GM23338 (cell line): ENCODE data around the gene SP100. TPM values are rescaled to one million over a fixed set of nuclear protein-coding genes. Genes with fewer than 3 reads are reported as not detected.

Experiments used
- ATAC-seq: fragments of 200-7000 bp; cut with Tn5 transposase; 3 replicates; pipeline ENCODE4 v1.9.1; 2020
- DNase-seq: peaks from one replicate; pipeline ENCODE4 v3.0.0-alpha.2; 2015; ENCODE audit warnings: low spot score
- H2AFZ ChIP-seq: fragments of 200-600 bp; sonication (generic); 2 replicates; pipeline ENCODE4 v1.8.0; 2016; ENCODE audit warnings: antibody characterized with exemption, mild to moderate bottlenecking, moderate library complexity
- H3F3A ChIP-seq: fragments of 200-600 bp; sonication (generic); replicated peaks from 2 replicates; pipeline ENCODE4 v1.8.0; 2017; ENCODE audit warnings: antibody characterized with exemption, mixed run types, low read depth
- H3K27ac ChIP-seq: fragments of 200-600 bp; sonication (generic); 2 replicates; pipeline ENCODE4 v1.6.1; 2016; ENCODE audit warnings: low read depth
- H3K27me3 ChIP-seq: fragments of 200-600 bp; sonication (generic); 2 replicates; pipeline ENCODE4 v1.8.0; 2016; ENCODE audit warnings: mild to moderate bottlenecking, mixed run types, moderate library complexity; ENCODE audit not compliant: insufficient read depth
- H3K36me3 ChIP-seq: fragments of 200-600 bp; sonication (generic); 2 replicates; pipeline ENCODE4 v1.8.0; 2016; ENCODE audit warnings: mild to moderate bottlenecking; ENCODE audit not compliant: insufficient read depth
- H3K4me1 ChIP-seq: fragments of 200-600 bp; sonication (generic); 2 replicates; pipeline ENCODE4 v1.8.0; 2016; ENCODE audit warnings: mild to moderate bottlenecking, moderate library complexity; ENCODE audit not compliant: insufficient read depth
- H3K4me2 ChIP-seq: fragments of 200-600 bp; sonication (generic); 2 replicates; pipeline ENCODE4 v1.7.1; 2017; ENCODE audit warnings: mixed run types
- H3K4me3 ChIP-seq: fragments of 200-600 bp; sonication (generic); 2 replicates; pipeline ENCODE4 v1.6.1; 2016; ENCODE audit warnings: mixed run types
- H3K79me2 ChIP-seq: fragments of 200-600 bp; sonication (generic); replicated peaks from 2 replicates; pipeline ENCODE4 v1.8.0; 2017; ENCODE audit warnings: mild to moderate bottlenecking; ENCODE audit not compliant: insufficient read depth
- H3K9me2 ChIP-seq: fragments of 200-600 bp; sonication (generic); 2 replicates; pipeline ENCODE4 v1.8.0; 2017; ENCODE audit not compliant: insufficient read depth
- H4K20me1 ChIP-seq: fragments of 200-600 bp; sonication (generic); replicated peaks from 2 replicates; pipeline ENCODE4 v1.8.0; 2017; ENCODE audit warnings: mild to moderate bottlenecking; ENCODE audit not compliant: insufficient read depth
- H3K27ac Mint-ChIP-seq: 2 replicates; pipeline ENCODE4 v1.8.0; 2020; ENCODE audit warnings: inconsistent platforms, mild to moderate bottlenecking, moderate library complexity, mixed read lengths
- H3K27me3 Mint-ChIP-seq: 3 replicates; pipeline ENCODE4 v1.8.0; 2022; ENCODE audit warnings: low read depth, mild to moderate bottlenecking, moderate library complexity, mixed read lengths, inconsistent platforms; ENCODE audit not compliant: insufficient read depth, poor library complexity
- H3K36me3 Mint-ChIP-seq: 3 replicates; pipeline ENCODE4 v1.8.0; 2021; ENCODE audit warnings: low read depth, mild to moderate bottlenecking, inconsistent platforms, moderate library complexity, mixed read lengths
- H3K4me1 Mint-ChIP-seq: 3 replicates; pipeline ENCODE4 v1.8.0; 2020; ENCODE audit warnings: mild to moderate bottlenecking, inconsistent platforms, mixed read lengths
- H3K4me3 Mint-ChIP-seq: 3 replicates; pipeline ENCODE4 v1.8.0; 2021; ENCODE audit warnings: moderate library complexity, mild to moderate bottlenecking, inconsistent platforms, mixed read lengths
- H3K9me3 Mint-ChIP-seq: 3 replicates; pipeline ENCODE4 v1.8.0; 2020; ENCODE audit warnings: moderate library complexity, mild to moderate bottlenecking, inconsistent platforms, mixed read lengths
- CREB1 ChIP-seq: fragments of 250-450 bp; sonication (Bioruptor Pico); IDR thresholded peaks from 2 replicates; pipeline ENCODE4 v1.5.0; 2020; ENCODE audit warnings: low read depth, mild to moderate bottlenecking, moderate library complexity
- CTCF ChIP-seq, 2 experiments: fragments of 200-600 bp in 1 of 2; sonication (generic) in 1 of 2; conservative IDR thresholded peaks; 2 replicates each; pipeline versions ENCODE4 v1.5.1 to v1.6.1; 2016 to 2017; ENCODE audit warnings: antibody characterized with exemption in 2 of 2, low read depth in 2 of 2, mild to moderate bottlenecking in 2 of 2, moderate library complexity in 1 of 2
- EZH2 ChIP-seq: fragments of 200-600 bp; sonication (generic); IDR thresholded peaks from one replicate; pipeline ENCODE4 v1.8.0; 2017; ENCODE audit warnings: antibody characterized with exemption, mild to moderate bottlenecking, low read depth; ENCODE audit not compliant: unreplicated experiment
- EZH2phosphoT487 ChIP-seq: fragments of 200-600 bp; sonication (generic); IDR thresholded peaks from one replicate; pipeline ENCODE4 v1.8.1; 2018; ENCODE audit warnings: antibody characterized with exemption; ENCODE audit not compliant: unreplicated experiment
- JUNB ChIP-seq: IDR thresholded peaks from one replicate; pipeline ENCODE4 v1.6.1; 2016; ENCODE audit warnings: antibody characterized with exemption; ENCODE audit not compliant: unreplicated experiment
- NANOG ChIP-seq: IDR thresholded peaks from 2 replicates; pipeline ENCODE4 v1.6.1; 2016; ENCODE audit warnings: antibody characterized with exemption, borderline replicate concordance
- POLR2AphosphoS5 ChIP-seq: IDR thresholded peaks from 2 replicates; pipeline ENCODE4 v1.6.1; 2016; ENCODE audit warnings: antibody characterized with exemption, low read depth
- STAT1 ChIP-seq: IDR thresholded peaks from one replicate; pipeline ENCODE4 v1.6.1; 2016; ENCODE audit warnings: antibody characterized with exemption; ENCODE audit not compliant: unreplicated experiment
- ZNF114 ChIP-seq: fragments of 250-450 bp; sonication (Bioruptor Pico); IDR thresholded peaks from 2 replicates; pipeline ENCODE4 v1.5.0; 2020; ENCODE audit warnings: mild to moderate bottlenecking, moderate library complexity
- ZNF331 ChIP-seq: fragments of 250-450 bp; sonication (Bioruptor Pico); IDR thresholded peaks from 2 replicates; pipeline ENCODE4 v1.5.0; 2020; ENCODE audit warnings: low read depth, mild to moderate bottlenecking, moderate library complexity
- ZNF462 ChIP-seq: fragments of 250-450 bp; sonication (Bioruptor Pico); IDR thresholded peaks from 2 replicates; pipeline ENCODE4 v1.5.0; 2020; ENCODE audit warnings: mild to moderate bottlenecking, moderate library complexity
- polyA plus RNA-seq: library from polyadenylated mRNA; unstranded; fragments of >200 nt; fragmentation: Nextera tagmentation; extraction: Ambion mirVana; gene quantifications from 2 replicates; pipeline ENCODE4 v1.2.1, GENCODE V29; 2016
- total RNA-seq: library from RNA; depleted of rRNA; stranded (reverse); fragments of >200 nt; shearing (Covaris generic); gene quantifications from 2 replicates; pipeline ENCODE4 v1.2.3, GENCODE V29; 2014
- TF ChIP-seq, protein P1 (sequence below): IDR thresholded peaks from 2 replicates; pipeline ENCODE4 v1.6.1; 2016; ENCODE audit warnings: antibody characterized with exemption
- TF ChIP-seq, protein P2 (sequence below): IDR thresholded peaks from one replicate; pipeline ENCODE4 v1.6.1; 2018; ENCODE audit warnings: antibody characterized with exemption; ENCODE audit not compliant: unreplicated experiment

Gene SP100
- total and polyA plus RNA-seq, 2 experiments from 2014 or later, result 0.44 to 0.73 TPM

- DNase-seq (no peak), ATAC-seq (no peak)
- Histone ChIP-seq H3K79me2 (no peaks in the 10 kb centered on the region), H3K27ac (no peak overlapping the region), H3K4me3 (no peak overlapping the region), H2AFZ (peak overlapping the region; percentile 70; the same call in 1 of the 2 replicates), H3K27me3 (no peaks in the 10 kb centered on the region), H3K36me3 (no peaks in the 10 kb centered on the region), H3K9me2 (0 out of 2 replicates have a peak, but pooled peaks cover 3% of the 10 kb centered on the region), H4K20me1 (no peaks in the 10 kb centered on the region), H3F3A (no peaks in the 10 kb centered on the region), H3K4me2 (no peak overlapping the region; the same call in 1 of the 2 replicates), H3K4me1 (no peaks in the 10 kb centered on the region)
- no peaks in the 10 kb centered on the region; the same call in 1 of the 3 replicates for H3K36me3 Mint-ChIP-seq
- no peaks in the 10 kb centered on the region; the same call in 2 of the 3 replicates for H3K4me1 Mint-ChIP-seq
- no peak overlapping the region for H3K27ac Mint-ChIP-seq
- peaks cover 2% of the 10 kb centered on the region for H3K27me3 Mint-ChIP-seq
- H3K9me3 Mint-ChIP-seq, result no peaks in the 10 kb centered on the region; the same call in 1 of the 3 replicates
- H3K4me3 Mint-ChIP-seq, result no peak overlapping the region
- no peak for TF ChIP-seq CTCF (conservative IDR thresholded peaks at IDR 0.05; ENCODE audit: low read depth in 2 of 2)
- TF ChIP-seq, protein P1, sequence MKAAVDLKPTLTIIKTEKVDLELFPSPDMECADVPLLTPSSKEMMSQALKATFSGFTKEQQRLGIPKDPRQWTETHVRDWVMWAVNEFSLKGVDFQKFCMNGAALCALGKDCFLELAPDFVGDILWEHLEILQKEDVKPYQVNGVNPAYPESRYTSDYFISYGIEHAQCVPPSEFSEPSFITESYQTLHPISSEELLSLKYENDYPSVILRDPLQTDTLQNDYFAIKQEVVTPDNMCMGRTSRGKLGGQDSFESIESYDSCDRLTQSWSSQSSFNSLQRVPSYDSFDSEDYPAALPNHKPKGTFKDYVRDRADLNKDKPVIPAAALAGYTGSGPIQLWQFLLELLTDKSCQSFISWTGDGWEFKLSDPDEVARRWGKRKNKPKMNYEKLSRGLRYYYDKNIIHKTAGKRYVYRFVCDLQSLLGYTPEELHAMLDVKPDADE, result no peak
- TF ChIP-seq JUNB, result no peak
- TF ChIP-seq STAT1, result no peak
- no peak for TF ChIP-seq ZNF462 (CRISPR knock-in tag)
- TF ChIP-seq CREB1, result no peak
- no peak for TF ChIP-seq EZH2phosphoT487
- TF ChIP-seq ZNF114, result no peak
- TF ChIP-seq, protein P2, sequence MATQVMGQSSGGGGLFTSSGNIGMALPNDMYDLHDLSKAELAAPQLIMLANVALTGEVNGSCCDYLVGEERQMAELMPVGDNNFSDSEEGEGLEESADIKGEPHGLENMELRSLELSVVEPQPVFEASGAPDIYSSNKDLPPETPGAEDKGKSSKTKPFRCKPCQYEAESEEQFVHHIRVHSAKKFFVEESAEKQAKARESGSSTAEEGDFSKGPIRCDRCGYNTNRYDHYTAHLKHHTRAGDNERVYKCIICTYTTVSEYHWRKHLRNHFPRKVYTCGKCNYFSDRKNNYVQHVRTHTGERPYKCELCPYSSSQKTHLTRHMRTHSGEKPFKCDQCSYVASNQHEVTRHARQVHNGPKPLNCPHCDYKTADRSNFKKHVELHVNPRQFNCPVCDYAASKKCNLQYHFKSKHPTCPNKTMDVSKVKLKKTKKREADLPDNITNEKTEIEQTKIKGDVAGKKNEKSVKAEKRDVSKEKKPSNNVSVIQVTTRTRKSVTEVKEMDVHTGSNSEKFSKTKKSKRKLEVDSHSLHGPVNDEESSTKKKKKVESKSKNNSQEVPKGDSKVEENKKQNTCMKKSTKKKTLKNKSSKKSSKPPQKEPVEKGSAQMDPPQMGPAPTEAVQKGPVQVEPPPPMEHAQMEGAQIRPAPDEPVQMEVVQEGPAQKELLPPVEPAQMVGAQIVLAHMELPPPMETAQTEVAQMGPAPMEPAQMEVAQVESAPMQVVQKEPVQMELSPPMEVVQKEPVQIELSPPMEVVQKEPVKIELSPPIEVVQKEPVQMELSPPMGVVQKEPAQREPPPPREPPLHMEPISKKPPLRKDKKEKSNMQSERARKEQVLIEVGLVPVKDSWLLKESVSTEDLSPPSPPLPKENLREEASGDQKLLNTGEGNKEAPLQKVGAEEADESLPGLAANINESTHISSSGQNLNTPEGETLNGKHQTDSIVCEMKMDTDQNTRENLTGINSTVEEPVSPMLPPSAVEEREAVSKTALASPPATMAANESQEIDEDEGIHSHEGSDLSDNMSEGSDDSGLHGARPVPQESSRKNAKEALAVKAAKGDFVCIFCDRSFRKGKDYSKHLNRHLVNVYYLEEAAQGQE, result no peak
- no peak for TF ChIP-seq POLR2AphosphoS5
- no peak for TF ChIP-seq NANOG
- TF ChIP-seq ZNF331 (CRISPR knock-in tag), result no peak
- no peak for TF ChIP-seq EZH2
These were observed 57.4 kb downstream of the SP100 start for GRCh38 chr2:230473378-230473777.
